ENCODE data around the gene GABRR3. TPM values are rescaled to one million over a fixed set of nuclear protein-coding genes. Genes with fewer than 3 reads are reported as not detected.

Gene GABRR3
- total RNA-seq, 3 donors from 2014 or later (not counting 1 experiment from before 2014, with no cell fraction given), result not detected

- intact Hi-C loops (cut with micrococcal nuclease), result no loop called here
- H3K27ac ChIP-seq (ENCODE audit: low read length), result no peak overlapping the region
- WGBS (ENCODE audit: insufficient coverage), result 69% methylated on average over 4 of the region's 5 CpGs
- no peaks in the 10 kb centered on the region for H3K4me1 Mint-ChIP-seq
- H3K4me1 ChIP-seq (ENCODE audit: control insufficient read depth, insufficient read depth, low read length), result no peaks in the 10 kb centered on the region
- no peaks in the 10 kb centered on the region for H3K36me3 ChIP-seq (ENCODE audit: control insufficient read depth, insufficient read depth, low read length)
- H3K4me3 Mint-ChIP-seq, result no peak overlapping the region
- no peaks in the 10 kb centered on the region for H3K36me3 Mint-ChIP-seq
- H3K9me3 Mint-ChIP-seq, result no peaks in the 10 kb centered on the region
- DNase-seq, result no peak
- no peak overlapping the region for H3K27ac Mint-ChIP-seq
- no peak overlapping the region for H3K4me3 ChIP-seq (ENCODE audit: low read length)
- TF ChIP-seq CTCF (IDR thresholded peaks at IDR 0.05), result no peak
- ATAC-seq, result no peak
- no peaks in the 10 kb centered on the region for H3K27me3 ChIP-seq (ENCODE audit: control insufficient read depth, insufficient read depth, low read length)
- H3K27me3 Mint-ChIP-seq (ENCODE audit: low read depth in 2 of 2), result peaks cover 0 to 8% of the 10 kb centered on the region in 2 donors
- H3K9me3 ChIP-seq (ENCODE audit: control insufficient read depth, insufficient read depth, low read length), result no peaks in the 10 kb centered on the region
These were observed 8.6 kb downstream of the GABRR3 start for GRCh38 chr3:98026425-98027084.

GRCh38 chr3:98025392-98025945 is 9.6 kb downstream of the GABRR3 start:
- Mint-ChIP-seq H3K27me3 (ENCODE audit: low read depth in 2 of 2) (peaks cover 0 to 8% of the 10 kb centered on the region in 2 donors), H3K4me3 (no peak overlapping the region), H3K9me3 (no peaks in the 10 kb centered on the region), H3K36me3 (no peaks in the 10 kb centered on the region), H3K27ac (no peak overlapping the region), H3K4me1 (no peaks in the 10 kb centered on the region)
- no peak for DNase-seq
- intact Hi-C loops (cut with micrococcal nuclease), result no loop called here
- Histone ChIP-seq H3K36me3 (ENCODE audit: control insufficient read depth, insufficient read depth, low read length) (no peaks in the 10 kb centered on the region), H3K27me3 (ENCODE audit: control insufficient read depth, insufficient read depth, low read length) (no peaks in the 10 kb centered on the region), H3K27ac (ENCODE audit: low read length) (no peak overlapping the region), H3K4me1 (ENCODE audit: control insufficient read depth, insufficient read depth, low read length) (no peaks in the 10 kb centered on the region), H3K9me3 (ENCODE audit: control insufficient read depth, insufficient read depth, low read length) (no peaks in the 10 kb centered on the region), H3K4me3 (ENCODE audit: low read length) (no peak overlapping the region)
- WGBS (ENCODE audit: insufficient coverage), result 94% methylated on average over 3 of the region's 4 CpGs
- ATAC-seq, result no peak
- TF ChIP-seq CTCF (IDR thresholded peaks at IDR 0.05), result no peak

GRCh38 chr3:98022978-98023820 is 11.9 kb downstream of the GABRR3 start:
- Histone ChIP-seq H3K27me3 (ENCODE audit: control insufficient read depth, insufficient read depth, low read length) (no peaks in the 10 kb centered on the region), H3K4me1 (ENCODE audit: control insufficient read depth, insufficient read depth, low read length) (no peaks in the 10 kb centered on the region), H3K36me3 (ENCODE audit: control insufficient read depth, insufficient read depth, low read length) (no peaks in the 10 kb centered on the region), H3K9me3 (ENCODE audit: control insufficient read depth, insufficient read depth, low read length) (no peaks in the 10 kb centered on the region), H3K4me3 (ENCODE audit: low read length) (no peak overlapping the region), H3K27ac (ENCODE audit: low read length) (no peak overlapping the region)
- H3K27me3 Mint-ChIP-seq (ENCODE audit: low read depth in 2 of 2), result peaks cover 0 to 8% of the 10 kb centered on the region in 2 donors
- H3K36me3 Mint-ChIP-seq, result no peaks in the 10 kb centered on the region
- no peaks in the 10 kb centered on the region for H3K9me3 Mint-ChIP-seq
- no peak overlapping the region for H3K27ac Mint-ChIP-seq
- H3K4me1 Mint-ChIP-seq, result no peaks in the 10 kb centered on the region
- DNase-seq (peak; percentile 86 to 89), ATAC-seq (peak; percentile 72 to 80 (median 77))
- H3K4me3 Mint-ChIP-seq, result no peak overlapping the region
- WGBS (ENCODE audit: insufficient coverage), result 34% methylated on average over 11 of the region's 13 CpGs
- intact Hi-C loops (cut with micrococcal nuclease), result loop anchor here (1.0 kb wide), 1 partner anchor 230 kb away; no protein-coding TSS in a partner anchor
- peak; percentile 97 for TF ChIP-seq CTCF (IDR thresholded peaks at IDR 0.05)

All from natural killer cell (primary cell).